HG03025 (cell line): ENCODE data around the gene ZNF883.
"Not testable (repeated sequence)": the region's sequence is repeated elsewhere in the genome, so short reads cannot be mapped to it uniquely, and the experiment has no call there.

Source experiments
- ATAC-seq: cut with Tn5 transposase; IDR thresholded peaks from one replicate; pipeline ENCODE4 v1.9.1; 2021; ENCODE audit warnings: mild to moderate bottlenecking, moderate library complexity; ENCODE audit not compliant: unreplicated experiment, low FRiP score

Gene ZNF883

DNA sequence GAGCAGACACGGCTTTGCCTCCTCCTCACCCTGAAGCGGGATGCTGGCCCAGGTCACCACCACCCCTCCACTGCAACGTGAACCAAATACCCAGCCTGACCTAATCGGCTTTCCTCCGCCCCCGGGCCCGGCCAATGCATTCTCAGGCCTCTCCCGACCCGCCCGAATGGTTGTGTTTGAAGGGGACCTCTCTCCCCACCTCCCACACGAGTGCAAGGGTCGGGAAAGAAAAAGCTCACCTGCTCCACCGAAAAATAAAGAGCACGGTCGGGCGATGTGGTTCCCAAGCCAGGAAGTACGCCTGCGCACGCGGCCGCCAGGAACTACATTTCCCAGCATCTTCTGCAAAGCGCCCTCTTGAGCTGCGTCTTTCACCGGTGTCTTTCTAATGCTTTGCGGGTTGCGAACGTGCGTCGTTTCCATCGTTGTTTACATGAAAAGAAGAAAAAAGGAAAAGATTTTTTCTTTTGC is at the start of gene ZNF883:
Gene ZNF883 (minus strand): TSS at position 282 of the 471 bp plus-strand sequence.
- ATAC-seq, result no peak

DNA sequence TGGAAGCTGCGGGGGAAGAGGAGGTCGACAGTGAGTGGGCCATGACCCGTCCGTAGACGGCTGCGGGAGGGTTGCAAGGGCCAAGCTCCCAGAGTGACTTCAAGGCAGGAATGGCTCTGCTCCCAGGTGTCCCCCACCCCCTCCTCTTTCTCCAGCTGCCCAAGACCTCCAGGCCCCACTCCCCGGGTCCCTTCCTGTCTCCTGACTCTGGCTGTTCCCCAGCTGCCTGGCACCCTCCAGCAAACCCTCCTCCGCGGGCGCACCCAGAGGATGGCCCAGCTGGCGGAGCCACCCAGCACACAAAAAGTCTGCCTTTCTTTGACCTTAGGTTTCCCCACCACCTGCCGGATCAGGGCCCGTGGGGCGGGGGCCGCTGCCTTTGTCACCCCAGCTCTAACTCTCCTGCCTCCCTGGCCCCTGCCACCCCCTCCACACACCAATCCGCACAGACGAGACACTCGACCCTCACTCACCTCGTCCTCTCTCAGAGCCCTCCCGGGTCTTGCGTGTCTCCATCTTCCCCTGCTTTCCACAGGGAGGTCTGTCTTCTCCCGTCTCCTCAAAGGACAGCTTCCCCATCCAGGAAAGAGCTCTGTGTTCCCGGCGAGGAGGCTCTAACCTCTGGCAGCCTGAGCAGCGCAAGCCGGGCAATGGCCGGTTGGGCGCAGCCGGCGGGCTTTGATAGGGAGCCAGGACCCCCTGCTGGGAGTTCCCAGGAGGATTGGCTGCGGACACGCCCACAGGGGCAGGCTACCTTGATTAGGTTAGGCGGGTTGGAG is 49.3 kb upstream of the ZNF883 start:
- not testable (repeated sequence) for ATAC-seq

DNA sequence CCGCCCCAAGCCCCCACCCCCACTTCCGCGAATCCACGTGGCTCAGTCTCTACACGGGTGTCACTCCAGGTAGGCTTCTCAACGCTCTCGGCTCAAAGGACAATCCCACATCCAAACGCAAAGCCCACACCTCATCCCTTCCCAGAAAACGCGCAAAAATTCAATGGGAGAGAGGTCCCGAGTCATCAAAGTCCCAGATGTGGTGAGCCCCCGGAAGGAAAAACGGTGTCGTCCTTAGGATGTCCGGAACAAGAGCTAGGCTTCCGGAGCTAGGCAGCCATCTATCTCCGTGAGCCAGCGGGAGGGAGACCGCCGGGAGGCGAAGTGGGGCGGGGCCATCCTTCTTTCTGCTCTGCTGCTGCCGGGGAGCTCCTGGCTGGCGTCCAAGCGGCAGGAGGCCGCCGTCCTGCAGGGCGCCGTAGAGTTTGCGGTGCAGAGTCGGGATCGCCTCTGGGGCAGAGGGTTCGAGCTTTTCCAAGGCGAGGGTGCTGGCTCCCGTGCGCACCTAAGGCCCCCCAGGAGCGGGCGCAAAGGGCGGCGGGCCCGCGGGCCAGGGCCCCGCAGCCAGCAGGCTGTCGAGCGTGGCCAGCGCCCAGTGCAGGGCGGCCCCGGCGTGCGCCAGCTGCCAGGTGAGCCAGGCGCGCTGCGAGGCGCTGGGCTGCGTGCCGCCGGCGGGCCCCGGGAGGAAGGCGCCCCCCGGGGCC is 47.7 kb upstream of the ZNF883 start:
- ATAC-seq, result not testable (repeated sequence)

DNA sequence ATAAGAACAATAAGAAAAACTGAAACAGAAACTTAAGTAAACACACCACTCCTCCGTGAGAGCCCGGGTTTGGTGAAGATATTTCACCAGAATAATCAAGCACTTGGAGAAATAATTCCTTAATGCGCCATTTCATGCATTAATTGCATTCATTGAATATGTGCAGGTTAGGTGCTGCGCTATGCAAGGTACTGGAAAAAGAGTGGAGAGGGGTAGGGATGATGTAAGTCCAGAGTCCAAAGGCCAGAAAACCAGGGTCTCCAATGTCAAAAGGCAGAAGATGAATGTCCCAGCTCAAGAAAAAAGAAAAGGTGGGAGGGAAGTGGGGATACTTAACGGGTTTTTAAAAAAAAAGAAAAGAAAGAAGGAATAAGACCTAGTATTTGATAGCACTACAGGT is 45.2 kb upstream of the ZNF883 start:
- no peak for ATAC-seq

DNA sequence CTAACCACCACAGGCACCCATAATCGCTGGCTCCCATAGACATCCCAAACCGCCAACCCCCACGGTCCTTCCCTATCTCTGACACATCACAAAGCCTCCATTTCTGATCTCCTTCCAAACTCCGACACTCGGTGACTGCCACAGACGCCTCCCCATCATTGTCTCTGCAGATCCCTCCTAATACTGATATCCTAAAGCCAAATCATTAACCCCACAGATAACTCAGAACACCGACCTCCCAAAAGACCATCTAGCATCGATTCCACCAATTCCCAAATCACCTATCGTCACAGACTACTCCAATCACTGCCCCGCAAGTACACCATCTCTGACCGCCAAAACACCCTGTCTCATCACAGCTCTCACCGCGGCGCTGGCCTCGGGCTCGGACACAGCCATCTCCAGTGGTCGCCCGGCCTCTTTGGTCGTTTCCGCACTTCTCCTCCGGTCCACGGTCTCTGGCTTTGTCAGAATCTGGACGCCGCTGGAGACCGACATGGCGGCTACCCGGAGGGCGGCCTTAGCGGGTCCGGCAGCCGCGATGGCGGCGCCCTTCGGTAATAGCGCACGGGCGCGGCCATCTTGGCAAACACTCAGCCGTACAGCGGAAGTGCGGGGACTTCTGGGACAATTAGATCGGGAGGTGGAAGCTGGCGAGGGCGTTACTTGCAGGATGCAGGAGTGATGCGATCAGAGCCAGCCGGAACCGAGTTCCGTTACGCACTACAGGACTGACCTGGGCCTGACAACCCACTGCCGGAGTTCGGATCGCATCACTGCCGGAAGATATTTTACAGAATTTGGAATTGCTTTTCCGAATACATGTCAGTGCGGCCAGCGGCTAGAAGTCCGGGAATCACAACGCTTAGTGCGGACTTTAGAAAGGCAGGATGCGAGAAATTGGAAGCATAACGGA is 44.5 kb upstream of the ZNF883 start, which contains the start of gene ZFP37:
Gene ZFP37 (minus strand): TSS at position 534 of the 916 bp plus-strand sequence. CDS start 36 bp downstream, at position 498.
- ATAC-seq, result peak; percentile 92

DNA sequence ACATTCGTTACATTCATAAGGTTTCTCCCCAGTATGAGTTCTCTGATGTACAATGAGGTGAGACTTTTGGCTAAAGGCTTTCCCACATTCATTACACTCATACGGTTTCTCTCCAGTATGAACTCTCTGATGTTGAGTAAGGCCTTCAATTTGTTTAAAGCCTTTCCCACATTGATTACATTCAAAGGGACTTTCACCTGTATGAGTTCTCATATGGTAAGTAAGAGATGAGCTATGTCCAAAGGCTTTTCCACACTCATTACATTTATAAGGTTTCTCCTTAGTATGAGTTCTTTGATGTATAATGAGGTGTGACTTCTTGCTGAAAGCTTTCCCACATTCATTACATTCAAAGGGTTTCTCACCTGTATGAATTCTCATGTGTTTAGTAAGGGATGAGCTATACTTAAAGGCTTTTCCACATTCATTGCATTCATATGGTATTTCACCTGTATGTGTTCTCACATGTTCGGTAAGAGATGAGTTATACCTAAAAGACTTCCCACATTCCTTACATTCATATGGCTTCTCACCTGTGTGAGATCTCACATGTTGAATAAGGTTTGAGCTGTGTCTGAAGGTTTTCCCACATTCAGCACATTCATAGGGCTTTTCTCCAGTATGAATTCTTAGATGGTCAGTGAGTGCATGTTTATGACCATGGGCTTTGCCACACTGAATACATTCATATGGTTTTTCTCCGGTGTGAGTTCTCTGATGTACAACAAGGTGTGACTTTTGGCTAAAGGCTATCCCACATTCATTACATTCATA is 31.1 kb upstream of the ZNF883 start:
- ATAC-seq, result no peak

DNA sequence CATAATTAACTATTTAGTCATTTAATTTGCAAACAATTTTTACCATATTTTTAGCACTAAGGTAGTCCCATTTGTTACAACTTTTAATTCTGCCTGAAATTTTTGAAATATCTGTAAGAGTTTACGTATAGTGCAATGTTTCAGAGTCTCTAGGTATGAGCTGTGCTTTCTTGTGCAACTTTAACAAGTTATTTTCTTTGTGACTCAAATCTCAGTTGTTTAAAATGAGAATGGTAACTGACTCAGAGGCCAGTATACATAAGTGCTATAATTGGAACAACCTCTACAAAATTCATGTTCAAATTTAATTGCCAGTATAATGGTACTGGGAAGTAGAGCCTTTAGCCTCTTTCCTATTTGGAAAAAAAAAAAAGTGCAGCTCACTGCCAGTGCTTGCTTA is 14.2 kb upstream of the ZNF883 start:
- no peak for ATAC-seq

DNA sequence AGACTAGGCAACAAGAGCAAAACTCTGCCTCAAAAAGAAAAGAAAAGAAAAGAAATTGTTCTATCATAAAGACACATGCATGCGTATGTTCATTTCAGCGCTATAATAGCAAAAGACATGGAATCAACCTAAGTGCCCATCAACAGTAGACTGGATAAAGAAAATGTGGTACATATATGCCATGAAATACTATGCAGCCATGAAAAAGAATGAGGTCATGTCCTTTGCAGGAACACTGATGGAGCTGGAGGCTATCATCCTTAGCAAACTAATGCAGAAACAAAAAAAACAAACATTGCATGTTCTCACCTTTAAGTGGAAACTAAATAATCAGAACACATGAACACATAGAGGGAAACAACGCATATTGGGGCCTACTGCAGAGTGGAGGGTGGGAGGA is 6.3 kb upstream of the ZNF883 start:
- no peak for ATAC-seq

DNA sequence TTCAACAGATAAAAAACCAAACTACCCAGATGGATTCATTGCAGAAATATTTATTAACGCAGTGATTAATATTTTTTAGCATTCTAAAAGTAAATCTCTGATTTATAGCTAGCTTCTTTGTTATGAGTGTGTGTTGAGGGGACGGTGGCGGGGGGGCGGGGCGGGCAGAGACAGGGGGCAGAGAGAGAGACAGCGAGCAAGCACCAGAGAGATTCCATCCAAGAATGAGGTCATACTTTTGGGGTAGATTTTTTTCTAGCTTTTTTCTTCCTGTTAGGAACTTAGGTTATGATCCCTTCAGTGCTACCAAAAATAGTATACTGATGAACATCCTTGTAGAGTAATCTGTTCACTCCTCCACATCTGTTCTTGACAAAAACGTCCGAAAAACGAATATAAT is 500 bp upstream of the ZNF883 start:
- no peak for ATAC-seq

DNA sequence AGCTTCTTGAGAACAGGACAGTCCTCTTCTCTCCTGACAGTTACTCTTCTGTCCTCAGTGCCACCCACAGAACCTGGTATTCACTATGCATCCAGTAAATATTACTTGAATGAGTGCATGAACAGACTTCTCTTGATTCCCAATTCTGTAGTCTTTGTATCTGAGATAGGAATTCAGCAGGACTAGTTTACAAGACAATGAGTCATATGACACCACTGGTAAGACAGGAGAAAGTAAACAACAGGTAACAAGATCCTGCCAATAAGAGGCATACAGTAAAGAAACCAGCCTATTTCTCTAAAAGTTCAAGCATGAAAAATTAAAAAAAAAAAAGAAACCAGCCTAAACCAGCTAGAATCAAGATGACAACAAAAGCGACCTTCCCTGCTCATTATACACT is 6.2 kb downstream of the ZNF883 start:
- no peak for ATAC-seq

DNA sequence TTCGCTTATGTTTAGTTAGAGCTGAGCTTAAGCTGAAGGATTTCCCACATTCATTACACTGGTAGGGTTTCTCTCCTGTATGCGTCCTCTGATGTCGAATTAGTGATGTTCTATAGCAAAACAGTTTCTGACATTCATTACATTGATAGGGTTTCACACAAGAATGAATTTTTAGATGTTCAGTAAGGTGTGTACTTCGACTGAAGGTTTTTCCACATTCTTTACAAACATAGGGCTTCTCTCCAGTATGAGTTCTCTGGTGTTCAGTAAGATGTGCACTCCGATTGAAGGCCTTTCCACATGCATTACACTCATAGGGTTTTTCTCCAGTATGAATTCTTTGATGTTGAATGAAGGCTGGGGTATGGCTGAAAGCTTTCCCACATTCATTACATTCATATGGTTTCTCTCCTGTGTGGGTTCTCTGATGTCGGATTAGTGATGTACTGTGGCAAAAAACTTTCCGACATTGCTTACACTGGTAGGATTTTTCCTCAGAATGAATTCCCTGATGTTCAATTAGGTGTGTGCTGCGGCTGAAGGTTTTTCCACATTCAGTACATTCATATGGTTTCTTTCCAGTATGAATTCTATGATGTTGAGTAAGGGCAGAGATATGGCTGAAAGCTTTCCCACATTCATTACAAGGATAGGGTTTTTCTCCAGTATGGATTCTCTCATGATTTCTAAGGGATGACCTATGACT is 14.6 kb downstream of the ZNF883 start:
- no peak for ATAC-seq

DNA sequence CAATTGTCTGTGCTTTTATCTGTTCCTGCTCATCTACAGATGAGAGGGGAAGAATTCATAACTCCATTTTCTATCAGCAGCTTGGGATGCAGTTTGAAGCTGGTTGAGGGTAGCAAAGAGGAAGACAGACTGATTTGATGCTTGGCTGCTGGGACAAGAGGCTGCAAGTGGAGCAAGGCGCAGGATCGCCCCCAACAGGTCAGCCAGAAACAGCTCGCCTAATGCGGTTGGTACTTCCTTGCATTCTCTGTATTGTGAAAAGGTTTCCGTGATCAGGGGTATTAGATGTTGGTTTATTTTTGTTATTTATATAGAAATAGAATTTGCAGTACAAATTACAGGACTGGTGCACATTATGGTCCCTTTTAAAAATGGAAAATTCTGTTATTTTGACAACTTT is 40.6 kb downstream of the ZNF883 start:
- ATAC-seq, result no peak

DNA sequence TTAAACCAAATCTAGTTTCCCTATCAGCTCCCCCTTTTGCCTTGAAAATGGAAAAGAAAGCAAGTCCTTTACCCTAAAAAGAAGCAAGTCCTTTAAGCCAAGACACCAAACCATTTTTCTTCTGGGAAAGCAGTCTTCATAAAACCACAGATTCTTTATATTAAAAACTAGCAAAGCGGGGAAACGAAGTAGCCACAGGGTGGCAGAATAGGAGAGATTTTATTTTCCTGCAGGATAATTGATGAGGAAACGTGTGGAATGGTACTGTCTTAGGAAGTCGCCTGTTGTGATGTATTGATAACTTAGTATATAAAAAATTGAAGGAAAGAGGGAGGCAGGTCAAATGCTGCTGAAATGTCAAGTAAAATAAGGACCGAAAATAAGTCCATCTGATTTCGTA is 41.1 kb downstream of the ZNF883 start:
- no peak for ATAC-seq

DNA sequence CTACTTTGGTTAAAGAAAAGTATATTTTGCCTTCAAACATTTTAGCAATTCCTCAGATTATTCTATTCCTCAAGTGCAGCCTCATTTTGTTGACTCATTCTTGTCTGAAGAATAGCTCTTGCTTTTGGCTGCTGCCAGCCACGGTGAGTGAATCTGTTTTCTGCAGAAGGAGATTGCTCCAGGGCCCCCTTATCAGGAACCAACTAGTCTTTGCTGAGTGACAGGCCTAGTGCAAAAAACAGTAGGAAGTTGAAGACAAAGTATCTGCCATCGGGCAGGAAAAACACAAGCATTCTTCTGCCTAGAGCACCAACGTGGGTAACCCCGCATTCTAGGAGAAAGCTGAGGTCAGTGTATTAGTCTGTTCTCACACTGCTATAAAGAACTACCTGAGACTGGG is 42.3 kb downstream of the ZNF883 start:
- no peak for ATAC-seq

DNA sequence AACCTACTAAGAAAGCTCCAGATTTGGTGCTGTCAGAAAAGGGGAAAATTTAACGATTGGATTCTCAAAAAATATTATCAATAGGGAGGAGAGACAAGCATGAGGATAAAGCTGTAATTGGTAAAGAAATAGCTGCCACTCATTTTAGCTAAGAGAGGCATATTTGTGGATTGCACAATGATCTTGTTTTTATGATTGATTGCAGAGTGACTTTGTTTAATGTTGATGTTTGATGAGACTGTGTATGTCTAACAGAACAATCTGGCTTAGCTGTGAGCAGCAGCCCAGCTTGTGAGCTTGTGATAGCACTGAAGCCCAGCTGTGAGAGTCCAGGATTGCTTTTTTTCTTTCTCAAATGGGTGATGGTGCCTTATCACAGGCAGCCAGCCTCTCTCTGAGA is 56.4 kb downstream of the ZNF883 start:
- no peak for ATAC-seq

DNA sequence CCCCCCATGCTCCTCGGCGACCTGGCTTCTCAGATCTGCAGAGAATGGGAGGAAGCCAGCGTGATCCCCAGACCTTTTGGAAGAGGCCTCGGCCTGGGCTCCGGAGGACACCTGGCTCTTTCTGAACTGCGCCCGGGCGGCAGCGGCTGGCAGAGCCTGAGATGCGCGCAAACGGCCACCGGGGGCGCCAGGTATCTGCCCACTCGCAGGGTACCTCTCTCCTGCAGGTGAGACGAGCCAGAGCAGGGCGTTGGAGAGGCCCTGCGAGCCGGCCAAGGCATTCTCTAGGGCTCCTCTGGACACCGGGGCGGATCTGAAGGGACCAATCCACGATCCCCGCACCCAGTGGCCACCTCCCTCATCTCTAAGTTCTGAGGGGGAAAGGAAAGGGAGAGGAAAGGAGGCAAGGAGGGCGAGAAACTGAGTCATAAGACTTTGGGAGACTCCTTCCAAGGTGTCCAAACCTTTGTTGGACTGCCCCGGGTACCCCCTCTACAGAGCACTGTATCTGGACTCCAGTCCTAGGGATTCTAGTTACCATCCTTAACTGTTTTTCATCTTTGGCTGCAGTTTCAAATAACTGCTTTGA is 66.3 kb downstream of the ZNF883 start:
- no peak for ATAC-seq

DNA sequence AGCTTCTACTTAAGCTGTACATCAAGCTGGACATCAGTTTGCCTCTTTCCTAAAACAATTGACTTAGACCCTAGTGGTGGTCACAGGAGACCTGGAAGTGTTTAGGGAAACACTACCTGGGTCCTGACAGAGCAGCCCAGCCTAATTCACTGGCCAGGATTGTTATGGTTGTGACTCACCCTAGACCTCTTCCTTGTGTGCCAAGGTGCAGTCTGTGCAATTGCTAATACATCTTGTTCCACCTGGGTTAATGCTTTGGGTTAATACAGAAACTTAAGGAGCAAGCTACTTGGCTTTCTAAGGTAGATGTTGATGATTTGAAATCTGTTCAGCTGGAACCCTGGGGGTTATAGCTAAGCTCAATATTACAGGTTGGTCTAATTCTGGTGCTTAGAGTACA is 72.6 kb downstream of the ZNF883 start:
- ATAC-seq, result no peak

DNA sequence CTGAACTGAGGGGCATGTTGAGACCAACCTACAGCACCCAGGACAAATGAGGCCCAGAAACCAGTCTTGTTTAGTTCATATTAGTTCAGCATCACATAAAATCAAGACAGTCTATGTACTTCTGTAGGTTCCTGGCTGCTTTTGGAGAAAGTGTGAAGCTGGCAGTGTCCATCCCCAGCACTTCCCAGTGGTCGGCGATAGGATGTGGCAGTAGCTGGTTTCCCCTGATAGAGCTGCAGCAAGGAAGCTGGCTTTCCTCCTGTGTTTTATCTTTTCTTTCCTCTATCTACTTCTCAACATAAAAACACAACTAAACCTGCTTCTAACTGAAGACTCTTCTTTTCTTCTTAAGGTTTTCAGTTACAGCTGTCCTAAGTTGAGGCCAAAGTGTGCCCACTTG is 78.3 kb downstream of the ZNF883 start:
- no peak for ATAC-seq

DNA sequence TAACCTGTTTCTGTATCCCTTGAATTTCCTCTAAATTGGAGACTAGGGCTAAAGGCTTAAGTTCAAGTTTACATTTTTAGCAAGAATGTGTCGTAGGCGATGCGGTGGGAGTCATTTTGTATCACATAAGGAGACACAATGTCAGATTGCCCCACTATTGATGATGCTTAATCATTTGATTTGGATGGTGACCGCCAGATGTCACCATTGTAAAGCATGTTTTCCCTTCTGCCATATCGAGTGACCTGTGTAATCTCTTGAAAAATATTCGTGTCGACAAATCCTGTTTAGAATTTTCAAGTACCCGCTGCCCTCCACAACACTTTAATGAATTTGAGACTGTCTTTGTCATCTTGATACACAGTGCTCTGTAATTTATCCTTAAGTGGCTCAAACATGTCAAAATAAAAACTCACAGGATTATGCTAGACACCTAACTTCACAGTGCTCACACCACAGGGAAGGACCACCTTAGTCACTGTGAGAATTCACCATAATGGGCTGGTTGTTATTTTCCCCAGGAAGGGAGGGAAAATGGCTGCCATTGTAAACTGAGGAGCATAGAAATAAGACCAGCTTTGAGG is 86.8 kb downstream of the ZNF883 start:
- ATAC-seq, result no peak
